Limb (tissue), 2 donors: ENCODE measurements around the gene ZCCHC10.
A peak's percentile ranks its signal among the peaks of the same experiment; 100 is the strongest.
"Not testable (repeated sequence)": the region's sequence is repeated elsewhere in the genome, so short reads cannot be mapped to it uniquely, and the experiment has no call there.

Source experiments
- DNase-seq, 2 donors: peaks; one replicate each; pipeline ENCODE4 v3.0.0-alpha.2; 2016; ENCODE audit errors: extremely low spot score in 2 of 2

The ZCCHC10 gene

GRCh38 chr5:132979367-132979940 lies 46.9 kb downstream of the ZCCHC10 start:
- no peak for DNase-seq

- no peak for DNase-seq
Observed at GRCh38 chr5:132976852-132977251, 49.5 kb downstream of the ZCCHC10 start.

GRCh38 chr5:132972436-132972828 lies 53.9 kb downstream of the ZCCHC10 start:
- not testable (repeated sequence) for DNase-seq

- DNase-seq, result no peak
Observed at GRCh38 chr5:132971483-132972435, 54.6 kb downstream of the ZCCHC10 start.

- no peak for DNase-seq
Observed at GRCh38 chr5:132965120-132965519, 61.2 kb downstream of the ZCCHC10 start.

- peak; percentile 95 to 98 for DNase-seq
Observed at GRCh38 chr5:132963171-132964104, 62.9 kb downstream of the ZCCHC10 start, which contains the start of gene AFF4. TSS of gene AFF4 (minus strand) at chr5:132963634. CDS start at chr5:132937189, 26,445 bp downstream.

GRCh38 chr5:132962429-132963021 lies 63.8 kb downstream of the ZCCHC10 start:
- DNase-seq, result peak; percentile 64 to 67

GRCh38 chr5:132961887-132962286 lies 64.5 kb downstream of the ZCCHC10 start:
- DNase-seq, result peak in 1 of 2 donors; percentile 27

GRCh38 chr5:132961123-132961815 lies 65.1 kb downstream of the ZCCHC10 start:
- DNase-seq, result not testable (repeated sequence)

GRCh38 chr5:132956166-132956799 lies 70.1 kb downstream of the ZCCHC10 start:
- not testable (repeated sequence) for DNase-seq

GRCh38 chr5:132953710-132954109 lies 72.6 kb downstream of the ZCCHC10 start:
- no peak for DNase-seq

- DNase-seq, result no peak
Observed at GRCh38 chr5:132952829-132953228, 73.5 kb downstream of the ZCCHC10 start.

- no peak for DNase-seq
Observed at GRCh38 chr5:132951897-132952296, 74.5 kb downstream of the ZCCHC10 start.

GRCh38 chr5:132949136-132949535 lies 77.2 kb downstream of the ZCCHC10 start:
- DNase-seq, result no peak

GRCh38 chr5:132947671-132948070 lies 78.7 kb downstream of the ZCCHC10 start:
- DNase-seq, result no peak
